Measurements from ENCODE around the gene GPR15LG. TPM values are rescaled to one million over a fixed set of nuclear protein-coding genes. Genes with fewer than 3 reads are reported as not detected.

Gene GPR15LG
- total RNA-seq, 1 donor from 2014 or later = not detected

- DNase-seq (ENCODE audit: low spot score) = no peak
- Mint-ChIP-seq H3K36me3 (ENCODE audit: low read depth) (no peaks in the 10 kb centered on the region), H3K27me3 (ENCODE audit: low read depth) (peaks cover 22% of the 10 kb centered on the region), H3K9me3 (ENCODE audit: low read depth) (no peaks in the 10 kb centered on the region), H3K4me3 (ENCODE audit: unreplicated experiment) (no peak overlapping the region), H3K27ac (ENCODE audit: unreplicated experiment) (no peak overlapping the region), H3K4me1 (ENCODE audit: low read depth) (no peaks in the 10 kb centered on the region)
- TF ChIP-seq, protein P1, sequence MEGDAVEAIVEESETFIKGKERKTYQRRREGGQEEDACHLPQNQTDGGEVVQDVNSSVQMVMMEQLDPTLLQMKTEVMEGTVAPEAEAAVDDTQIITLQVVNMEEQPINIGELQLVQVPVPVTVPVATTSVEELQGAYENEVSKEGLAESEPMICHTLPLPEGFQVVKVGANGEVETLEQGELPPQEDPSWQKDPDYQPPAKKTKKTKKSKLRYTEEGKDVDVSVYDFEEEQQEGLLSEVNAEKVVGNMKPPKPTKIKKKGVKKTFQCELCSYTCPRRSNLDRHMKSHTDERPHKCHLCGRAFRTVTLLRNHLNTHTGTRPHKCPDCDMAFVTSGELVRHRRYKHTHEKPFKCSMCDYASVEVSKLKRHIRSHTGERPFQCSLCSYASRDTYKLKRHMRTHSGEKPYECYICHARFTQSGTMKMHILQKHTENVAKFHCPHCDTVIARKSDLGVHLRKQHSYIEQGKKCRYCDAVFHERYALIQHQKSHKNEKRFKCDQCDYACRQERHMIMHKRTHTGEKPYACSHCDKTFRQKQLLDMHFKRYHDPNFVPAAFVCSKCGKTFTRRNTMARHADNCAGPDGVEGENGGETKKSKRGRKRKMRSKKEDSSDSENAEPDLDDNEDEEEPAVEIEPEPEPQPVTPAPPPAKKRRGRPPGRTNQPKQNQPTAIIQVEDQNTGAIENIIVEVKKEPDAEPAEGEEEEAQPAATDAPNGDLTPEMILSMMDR (IDR thresholded peaks at IDR 0.05) = no peak
Observed at GRCh38 chr10:84190621-84191020, 17.0 kb downstream of the GPR15LG start.

GRCh38 chr10:84191106-84191505 lies 17.5 kb downstream of the GPR15LG start:
- no peaks in the 10 kb centered on the region for H3K36me3 Mint-ChIP-seq (ENCODE audit: low read depth)
- H3K4me3 Mint-ChIP-seq (ENCODE audit: unreplicated experiment) = no peak overlapping the region
- peaks cover 27% of the 10 kb centered on the region for H3K27me3 Mint-ChIP-seq (ENCODE audit: low read depth)
- DNase-seq (ENCODE audit: low spot score) = no peak
- TF ChIP-seq, protein P1 (IDR thresholded peaks at IDR 0.05) = no peak
- H3K27ac Mint-ChIP-seq (ENCODE audit: unreplicated experiment) = no peak overlapping the region
- H3K9me3 Mint-ChIP-seq (ENCODE audit: low read depth) = no peaks in the 10 kb centered on the region
- no peaks in the 10 kb centered on the region for H3K4me1 Mint-ChIP-seq (ENCODE audit: low read depth)

GRCh38 chr10:84193327-84193726 lies 19.7 kb downstream of the GPR15LG start:
- TF ChIP-seq, protein P1 (IDR thresholded peaks at IDR 0.05) = no peak
- Mint-ChIP-seq H3K4me1 (ENCODE audit: low read depth) (no peaks in the 10 kb centered on the region), H3K27ac (ENCODE audit: unreplicated experiment) (no peak overlapping the region), H3K9me3 (ENCODE audit: low read depth) (no peaks in the 10 kb centered on the region), H3K27me3 (ENCODE audit: low read depth) (peaks cover 33% of the 10 kb centered on the region), H3K36me3 (ENCODE audit: low read depth) (peaks cover under 1% of the 10 kb centered on the region), H3K4me3 (ENCODE audit: unreplicated experiment) (no peak overlapping the region)
- DNase-seq (ENCODE audit: low spot score) = no peak

DNA sequence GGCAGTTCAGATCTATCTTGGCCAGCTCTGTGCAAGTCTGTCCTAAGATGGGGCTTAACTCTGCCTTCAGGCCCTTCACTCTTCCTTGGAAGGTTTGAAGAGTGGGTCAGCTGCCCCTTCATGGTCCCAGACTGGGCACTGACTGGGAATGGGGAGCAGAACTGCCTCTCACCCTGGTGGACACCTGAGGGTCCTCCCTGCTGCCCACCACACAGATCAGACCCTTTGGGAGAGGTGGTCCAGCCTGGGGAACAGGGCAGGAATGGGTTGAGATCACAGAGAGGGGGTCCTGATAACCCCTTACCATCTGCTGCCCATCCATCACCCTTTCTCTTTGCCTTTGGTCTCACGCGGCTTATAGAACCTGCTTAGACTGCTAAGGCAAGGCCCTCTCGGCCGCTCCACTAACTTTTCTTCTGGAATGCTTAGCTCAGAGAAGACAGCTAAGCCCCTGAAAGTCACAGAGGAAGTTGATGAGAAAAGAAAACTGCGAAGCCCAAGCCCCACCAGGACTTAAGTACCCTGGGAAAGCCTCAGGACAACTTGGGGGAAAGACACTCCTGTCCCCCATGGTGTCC lies 20.3 kb downstream of the GPR15LG start:
- peaks cover 2% of the 10 kb centered on the region for H3K36me3 Mint-ChIP-seq (ENCODE audit: low read depth)
- no peaks in the 10 kb centered on the region for H3K9me3 Mint-ChIP-seq (ENCODE audit: low read depth)
- no peak overlapping the region for H3K27ac Mint-ChIP-seq (ENCODE audit: unreplicated experiment)
- peak overlapping the region; percentile 66 for H3K4me3 Mint-ChIP-seq (ENCODE audit: unreplicated experiment)
- TF ChIP-seq, protein P1 (IDR thresholded peaks at IDR 0.05) = no peak
- H3K27me3 Mint-ChIP-seq (ENCODE audit: low read depth) = peaks cover 37% of the 10 kb centered on the region
- no peak for DNase-seq (ENCODE audit: low spot score)
- H3K4me1 Mint-ChIP-seq (ENCODE audit: low read depth) = no peaks in the 10 kb centered on the region

- TF ChIP-seq, protein P1 (IDR thresholded peaks at IDR 0.05) = no peak
- DNase-seq (ENCODE audit: low spot score) = no peak
- peak within 1 kb of the TSS; percentile 66 for H3K4me3 Mint-ChIP-seq (ENCODE audit: unreplicated experiment)
Observed at GRCh38 chr10:84194424-84195043, 20.9 kb downstream of the GPR15LG start, which contains the start of gene CDHR1. CDHR1 (plus strand) TSS chr10:84194537; CDS start chr10:84194761, 224 bp downstream.

More at GRCh38 chr10:84194424-84195043, 20.9 kb downstream of the GPR15LG start, which contains the start of gene CDHR1:
- H3K36me3 Mint-ChIP-seq (ENCODE audit: low read depth) = peaks cover 2% of the 10 kb centered on the region
- no peak within 1 kb of the TSS for H3K27ac Mint-ChIP-seq (ENCODE audit: unreplicated experiment)
- peaks cover 37% of the 10 kb centered on the region for H3K27me3 Mint-ChIP-seq (ENCODE audit: low read depth)
- no peaks in the 10 kb centered on the region for H3K4me1 Mint-ChIP-seq (ENCODE audit: low read depth)
- H3K9me3 Mint-ChIP-seq (ENCODE audit: low read depth) = no peaks in the 10 kb centered on the region
